ENCODE results near the gene TTLL5. TPM values are rescaled to one million over a fixed set of nuclear protein-coding genes. Genes with fewer than 3 reads are reported as not detected.

Gene TTLL5
- total RNA-seq, 1 donor from 2014 or later = 37.9 TPM

DNA sequence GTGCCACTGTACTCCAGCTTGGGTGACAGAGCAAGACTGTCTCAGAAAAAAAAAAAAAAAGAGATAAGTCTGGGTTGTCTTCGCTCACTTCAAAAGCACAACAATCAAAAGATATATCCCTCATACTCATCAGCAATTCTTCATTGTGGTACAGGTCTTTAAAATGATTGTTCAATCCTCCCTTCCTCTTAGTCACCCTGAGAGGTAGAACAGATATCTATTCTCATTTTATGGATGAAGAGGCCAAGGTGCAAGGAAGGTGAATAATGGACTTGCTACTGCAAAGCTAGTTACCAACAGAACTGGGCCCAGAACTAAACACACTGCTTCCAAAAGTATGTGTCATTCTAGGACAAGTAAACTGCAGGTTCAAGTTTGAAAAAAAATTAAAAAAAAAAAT is 7.5 kb upstream of the TTLL5 start:
- DNase-seq = no peak
- Mint-ChIP-seq H3K9me3 (no peaks in the 10 kb centered on the region), H3K4me3 (no peak overlapping the region), H3K27me3 (no peaks in the 10 kb centered on the region), H3K36me3 (ENCODE audit: low read depth) (peaks cover 83% of the 10 kb centered on the region), H3K4me1 (peaks cover 1% of the 10 kb centered on the region), H3K27ac (no peak overlapping the region)
- ChIA-PET POLR2A (interaction anchor here (1.3 to 1.8 kb wide), 2 partner anchors 75 to 82 kb away, joined by 3 to 12 read pairs; partner anchors contain the start of gene FLVCR2), CTCF (interaction anchor here (0.6 to 13.4 kb wide), 19 partner anchors 8 to 1526 kb away, joined by 3 to 264 read pairs (median 5); partner anchors contain the start of genes BATF and FLVCR2)
- intact Hi-C loops (cut with micrococcal nuclease) = loop anchor here (5.0 kb wide), 1 partner anchor 131 kb away; the partner anchor contains the start of gene BATF
- ATAC-seq (ENCODE audit: low read depth) = no peak
- no peak for TF ChIP-seq CTCF (IDR thresholded peaks at IDR 0.05)

DNA sequence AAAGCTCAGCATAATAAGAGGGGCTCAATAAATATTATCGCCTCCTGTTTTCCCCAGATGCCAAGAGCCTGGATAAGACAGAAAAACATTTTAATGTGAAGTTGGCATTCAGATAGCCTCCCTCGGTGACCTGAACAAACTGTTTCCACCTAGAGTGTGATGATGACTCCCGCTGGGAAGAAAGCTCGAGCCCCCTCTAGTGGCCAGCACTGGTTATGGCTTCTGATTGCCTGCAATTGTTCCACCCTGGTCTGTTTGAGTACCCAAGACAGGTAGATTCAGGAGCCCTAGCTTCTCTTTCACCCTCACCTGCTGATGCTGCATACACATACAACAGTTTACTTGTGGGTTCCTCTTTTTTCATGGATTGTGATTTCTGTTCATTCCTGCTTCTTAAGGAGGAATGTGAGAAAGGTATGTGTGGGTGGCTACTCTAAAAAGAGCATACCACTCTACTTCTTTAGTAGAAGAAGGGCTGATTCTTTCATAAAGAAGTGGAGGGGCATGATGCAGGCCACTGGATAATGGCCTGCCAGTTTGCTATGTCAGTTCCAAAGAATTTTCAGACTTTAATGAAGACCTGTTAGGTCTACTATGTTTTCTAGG is 6.8 kb upstream of the TTLL5 start:
- intact Hi-C loops (cut with micrococcal nuclease) = loop anchor here (1.0 to 5.0 kb wide), 6 partner anchors 77 to 527 kb away; partner anchors contain the start of genes BATF and NEK9
- Mint-ChIP-seq H3K27ac (no peak overlapping the region), H3K9me3 (no peaks in the 10 kb centered on the region), H3K27me3 (no peaks in the 10 kb centered on the region), H3K4me1 (peaks cover 1% of the 10 kb centered on the region), H3K36me3 (ENCODE audit: low read depth) (peaks cover 79% of the 10 kb centered on the region), H3K4me3 (no peak overlapping the region)
- ChIA-PET CTCF (interaction anchor here (0.6 to 13.4 kb wide), 22 partner anchors 8 to 1526 kb away, joined by 3 to 264 read pairs (median 5); partner anchors contain the start of genes BATF and FLVCR2), POLR2A (interaction anchor here (0.8 to 1.8 kb wide), 4 partner anchors 76 to 161 kb away, joined by 3 to 12 read pairs (median 4); partner anchors contain the start of gene FLVCR2)
- DNase-seq (peak; percentile 72), ATAC-seq (ENCODE audit: low read depth) (peak; percentile 96)
- peak; percentile 87 for TF ChIP-seq CTCF (IDR thresholded peaks at IDR 0.05)

DNA sequence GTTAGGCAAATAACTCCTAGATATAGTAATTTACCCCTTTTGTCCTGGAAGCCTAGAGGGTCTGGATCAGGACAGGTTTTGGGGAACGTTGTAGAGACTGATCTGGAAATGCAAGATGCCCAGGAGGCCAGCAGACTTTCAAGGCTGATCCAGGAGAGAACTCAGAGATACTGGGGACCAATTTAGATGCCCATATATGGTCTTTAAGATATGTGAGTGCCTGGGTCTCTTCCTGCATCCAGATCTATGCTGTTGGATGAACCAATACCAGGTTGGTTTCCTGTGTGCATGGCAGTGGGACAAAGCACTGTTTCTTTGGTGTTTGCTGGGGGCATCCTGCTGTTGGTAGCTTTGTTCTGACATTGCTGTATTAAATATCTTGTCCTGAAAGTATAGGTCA is 5.8 kb upstream of the TTLL5 start:
- no peak for TF ChIP-seq CTCF (IDR thresholded peaks at IDR 0.05)
- Mint-ChIP-seq H3K4me1 (peaks cover 8% of the 10 kb centered on the region), H3K27ac (no peak overlapping the region), H3K27me3 (no peaks in the 10 kb centered on the region), H3K9me3 (no peaks in the 10 kb centered on the region), H3K4me3 (no peak overlapping the region), H3K36me3 (ENCODE audit: low read depth) (peaks cover 69% of the 10 kb centered on the region)
- DNase-seq (no peak), ATAC-seq (ENCODE audit: low read depth) (no peak)
- ChIA-PET POLR2A (interaction anchor here (0.9 kb wide), 1 partner anchor 162 kb away, joined by 4 read pairs; no protein-coding TSS in a partner anchor), CTCF (interaction anchor here (1.0 to 13.4 kb wide), 14 partner anchors 9 to 523 kb away, joined by 3 to 264 read pairs (median 6); partner anchors contain the start of genes BATF and FLVCR2)
- intact Hi-C loops (cut with micrococcal nuclease) = loop anchor here (2.0 kb wide), 1 partner anchor 522 kb away; no protein-coding TSS in a partner anchor

GRCh38 chr14:75657331-75657730 is 3.7 kb upstream of the TTLL5 start:
- ATAC-seq (ENCODE audit: low read depth) (no peak), DNase-seq (no peak)
- ChIA-PET POLR2A (interaction anchor here (0.7 kb wide), 1 partner anchor 42 kb away, joined by 6 read pairs; no protein-coding TSS in a partner anchor), CTCF (interaction anchor here (1.0 to 13.4 kb wide), 2 partner anchors 82 to 322 kb away, joined by 3 to 264 read pairs; partner anchors contain the start of gene FLVCR2)
- no peak overlapping the region for H3K4me3 Mint-ChIP-seq
- peak overlapping the region; percentile 43 for H3K27ac Mint-ChIP-seq
- no peaks in the 10 kb centered on the region for H3K9me3 Mint-ChIP-seq
- peaks cover 23% of the 10 kb centered on the region for H3K4me1 Mint-ChIP-seq
- H3K27me3 Mint-ChIP-seq = no peaks in the 10 kb centered on the region
- intact Hi-C loops (cut with micrococcal nuclease) = no loop called here
- peaks cover 59% of the 10 kb centered on the region for H3K36me3 Mint-ChIP-seq (ENCODE audit: low read depth)
- no peak for TF ChIP-seq CTCF (IDR thresholded peaks at IDR 0.05)

- POLR2A ChIA-PET = no interaction called here
- ATAC-seq (ENCODE audit: low read depth) (no peak), DNase-seq (no peak)
- no peak for TF ChIP-seq CTCF (IDR thresholded peaks at IDR 0.05)
- intact Hi-C loops (cut with micrococcal nuclease) = no loop called here
- peak overlapping the region; percentile 24 for H3K4me3 Mint-ChIP-seq
- peaks cover 25% of the 10 kb centered on the region for H3K4me1 Mint-ChIP-seq
- H3K36me3 Mint-ChIP-seq (ENCODE audit: low read depth) = peaks cover 48% of the 10 kb centered on the region
- CTCF ChIA-PET = interaction anchor here (13.4 kb wide), 1 partner anchor 83 kb away, joined by 264 read pairs; the partner anchor contains the start of gene FLVCR2
- no peaks in the 10 kb centered on the region for H3K9me3 Mint-ChIP-seq
- no peaks in the 10 kb centered on the region for H3K27me3 Mint-ChIP-seq
- H3K27ac Mint-ChIP-seq = no peak overlapping the region
Observed at GRCh38 chr14:75658957-75659356, 2.1 kb upstream of the TTLL5 start.

Measured in activated B cell treated with CpG ODN at 0.5 μM for 24 hours (primary cell).